Keratinocyte (primary cell): ENCODE measurements around the gene LRRTM2. TPM values are rescaled to one million over a fixed set of nuclear protein-coding genes. Genes with fewer than 3 reads are reported as not detected.

Experiments used
- DNase-seq: peaks from one replicate; pipeline ENCODE4 v3.0.0-alpha.2; 2011; ENCODE audit warnings: low read depth, missing footprints, low spot score
- FAIRE-seq: peaks from 2 replicates; lab custom pipeline; 2011; peaks lifted over from hg19 to GRCh38; lab: Jason Lieb, UNC
- H2AFZ ChIP-seq: 2 replicates; pipeline ENCODE4 v1.6.0; 2012; ENCODE audit warnings: low read length, control low read depth, inconsistent platforms; ENCODE audit not compliant: control insufficient read depth
- H3K27ac ChIP-seq: 2 replicates; pipeline ENCODE4 v1.5.1; 2011; ENCODE audit warnings: low read length; ENCODE audit not compliant: control insufficient read depth, insufficient read depth
- H3K27me3 ChIP-seq: 3 replicates; pipeline ENCODE4 v1.6.0; 2011; ENCODE audit warnings: low read length; ENCODE audit not compliant: control insufficient read depth, insufficient read depth; ENCODE audit errors: extremely low read depth
- H3K36me3 ChIP-seq, 2 experiments: 2 replicates in 1 of 2; 3 replicates in 1 of 2; pipeline ENCODE4 v1.5.1; 2011; ENCODE audit warnings: low read length in 2 of 2, mild to moderate bottlenecking in 1 of 2; ENCODE audit not compliant: control insufficient read depth in 2 of 2, insufficient read depth in 2 of 2; ENCODE audit errors: extremely low read depth in 1 of 2
- H3K4me1 ChIP-seq: 3 replicates; pipeline ENCODE4 v1.5.1; 2011; ENCODE audit warnings: low read length; ENCODE audit not compliant: control insufficient read depth, insufficient read depth; ENCODE audit errors: extremely low read depth
- H3K4me2 ChIP-seq: 3 replicates; pipeline ENCODE4 v1.6.0; 2011; ENCODE audit warnings: low read depth, low read length; ENCODE audit not compliant: control insufficient read depth, insufficient read depth; ENCODE audit errors: extremely low read depth
- H3K4me3 ChIP-seq, 3 experiments: fragments of 200-600 bp in 1 of 3; sonication (generic) in 1 of 3; 2 replicates in 2 of 3; 3 replicates in 1 of 3; pipeline ENCODE4 v1.5.1; 2011 to 2016; ENCODE audit warnings: low read length in 3 of 3, mild to moderate bottlenecking in 3 of 3, control low read depth in 2 of 3, inconsistent platforms in 1 of 3, low read depth in 1 of 3, mixed read lengths in 1 of 3, mixed run types in 1 of 3, moderate library complexity in 1 of 3; ENCODE audit not compliant: control insufficient read depth in 2 of 3, insufficient read depth in 2 of 3; ENCODE audit errors: extremely low read depth in 1 of 3
- H3K79me2 ChIP-seq: 2 replicates; pipeline ENCODE4 v1.6.0; 2012; ENCODE audit warnings: low read length; ENCODE audit not compliant: control insufficient read depth, insufficient read depth
- H3K9ac ChIP-seq: 3 replicates; pipeline ENCODE4 v1.6.0; 2011; ENCODE audit warnings: low read length; ENCODE audit not compliant: control insufficient read depth, insufficient read depth; ENCODE audit errors: extremely low read depth
- H3K9me1 ChIP-seq: 3 replicates; pipeline ENCODE4 v1.6.0; 2011; ENCODE audit warnings: low read length; ENCODE audit not compliant: control insufficient read depth, insufficient read depth; ENCODE audit errors: extremely low read depth
- H3K9me3 ChIP-seq: 2 replicates; pipeline ENCODE4 v1.5.1; 2012; ENCODE audit warnings: low read depth, low read length; ENCODE audit not compliant: control insufficient read depth
- H4K20me1 ChIP-seq: 3 replicates; pipeline ENCODE4 v1.6.0; 2011; ENCODE audit warnings: low read length; ENCODE audit not compliant: control insufficient read depth, insufficient read depth; ENCODE audit errors: extremely low read depth
- CTCF ChIP-seq, 3 experiments: IDR thresholded peaks in 1 of 3; conservative IDR thresholded peaks in 1 of 3; optimal IDR thresholded peaks in 1 of 3; 2 replicates in 2 of 3; 3 replicates in 1 of 3; pipeline versions ENCODE3 to v1.5.1; 2011; ENCODE audit warnings: low read length in 3 of 3, mild to moderate bottlenecking in 3 of 3, moderate library complexity in 2 of 3, control low read depth in 1 of 3, inconsistent platforms in 1 of 3; ENCODE audit not compliant: insufficient read depth in 2 of 3; ENCODE audit errors: extremely low read depth in 1 of 3
- EZH2 ChIP-seq: IDR thresholded peaks from one replicate; pipeline ENCODE4 v1.6.1; 2012; ENCODE audit warnings: inconsistent platforms, mild to moderate bottlenecking, low read length, moderate library complexity
- dilution Hi-C: fragments of 300-500 bp; cut with MboI; formaldehyde crosslinking; loops from one replicate; pipeline ENCODE4 v1.7.0; 2020; ENCODE audit warnings: low sequenced_read_pairs; ENCODE audit not compliant: extremely low pct_ligation_motif_present
- polyA plus RNA-seq, 5 experiments: library from polyadenylated mRNA; depleted of rRNA in 3 of 5; stranded (reverse) in 3 of 5; stranded (forward) in 1 of 5; unstranded in 1 of 5; fragments of >200 nt; gene quantifications; 1 replicate in 1 of 5; 2 replicates in 3 of 5; 3 replicates in 1 of 5; pipeline versions ENCODE4 v1.2.1 to v1.2.3, GENCODE V29; 2011 to 2012; ENCODE audit warnings: missing spikeins in 2 of 5, low read depth in 1 of 5, low replicate concordance in 1 of 5

LRRTM2 gene
- polyA plus RNA-seq, 1 donor (not counting 4 experiments of a cell fraction or from before 2014, with no cell fraction given), result not detected

GRCh38 chr5:138824924-138825863, 49.9 kb downstream of the LRRTM2 start:
- Histone ChIP-seq H3K79me2 (peaks cover 40% of the 10 kb centered on the region), H3K27ac (no peak overlapping the region), H4K20me1 (peaks cover 8% of the 10 kb centered on the region), H3K36me3 (peaks cover 22% of the 10 kb centered on the region in 2 experiments), H3K27me3 (no peaks in the 10 kb centered on the region), H3K9me3 (no peaks in the 10 kb centered on the region), H3K9me1 (no peaks in the 10 kb centered on the region), H3K9ac (no peak overlapping the region), H3K4me1 (no peaks in the 10 kb centered on the region), H3K4me3 (no peak overlapping the region), H2AFZ (no peak overlapping the region), H3K4me2 (no peak overlapping the region)
- FAIRE-seq (no peak), DNase-seq (no peak)
- TF ChIP-seq CTCF (optimal IDR thresholded peaks at IDR 0.05 in 1 of 3, IDR thresholded peaks at IDR 0.05 in 1 of 3, conservative IDR thresholded peaks at IDR 0.05 in 1 of 3; ENCODE audit: extremely low read depth in 1 of 3, insufficient read depth in 2 of 3, low read length in 3 of 3) (peak in 2 of 3 experiments; percentile 35 to 42), EZH2 (no peak)
- dilution Hi-C loops, result no loop called here

GRCh38 chr5:138824516-138824915, 50.6 kb downstream of the LRRTM2 start:
- no peak overlapping the region for H3K4me3 ChIP-seq
- peaks cover 25% of the 10 kb centered on the region in 2 experiments for H3K36me3 ChIP-seq
- H3K9me3 ChIP-seq, result no peaks in the 10 kb centered on the region
- no peaks in the 10 kb centered on the region for H3K4me1 ChIP-seq
- dilution Hi-C loops, result no loop called here
- no peak overlapping the region for H3K27ac ChIP-seq
- H4K20me1 ChIP-seq, result peaks cover 10% of the 10 kb centered on the region
- no peak overlapping the region for H2AFZ ChIP-seq
- FAIRE-seq, result no peak
- H3K9ac ChIP-seq, result no peak overlapping the region
- no peak for DNase-seq
- peaks cover 43% of the 10 kb centered on the region for H3K79me2 ChIP-seq
- H3K27me3 ChIP-seq, result no peaks in the 10 kb centered on the region
- TF ChIP-seq CTCF (optimal IDR thresholded peaks at IDR 0.05 in 1 of 3, IDR thresholded peaks at IDR 0.05 in 1 of 3, conservative IDR thresholded peaks at IDR 0.05 in 1 of 3; ENCODE audit: extremely low read depth in 1 of 3, insufficient read depth in 2 of 3, low read length in 3 of 3) (no peak), EZH2 (no peak)
- H3K9me1 ChIP-seq, result no peaks in the 10 kb centered on the region
- no peak overlapping the region for H3K4me2 ChIP-seq
